NK-92 treated with Interleukin-12 subunit alpha and Interleukin-12 subunit beta, amount 100 ng/mL, for 24 hours (cell line): Measurements from ENCODE around the gene PAK1.

Experiments used
- DNase-seq: peaks from one replicate; lab custom pipeline; 2025; lab: John Stamatoyannopoulos, UW

Gene PAK1

GRCh38 chr11:77474684-77475060, 778 bp upstream of the PAK1 start:
- DNase-seq = no peak

DNA sequence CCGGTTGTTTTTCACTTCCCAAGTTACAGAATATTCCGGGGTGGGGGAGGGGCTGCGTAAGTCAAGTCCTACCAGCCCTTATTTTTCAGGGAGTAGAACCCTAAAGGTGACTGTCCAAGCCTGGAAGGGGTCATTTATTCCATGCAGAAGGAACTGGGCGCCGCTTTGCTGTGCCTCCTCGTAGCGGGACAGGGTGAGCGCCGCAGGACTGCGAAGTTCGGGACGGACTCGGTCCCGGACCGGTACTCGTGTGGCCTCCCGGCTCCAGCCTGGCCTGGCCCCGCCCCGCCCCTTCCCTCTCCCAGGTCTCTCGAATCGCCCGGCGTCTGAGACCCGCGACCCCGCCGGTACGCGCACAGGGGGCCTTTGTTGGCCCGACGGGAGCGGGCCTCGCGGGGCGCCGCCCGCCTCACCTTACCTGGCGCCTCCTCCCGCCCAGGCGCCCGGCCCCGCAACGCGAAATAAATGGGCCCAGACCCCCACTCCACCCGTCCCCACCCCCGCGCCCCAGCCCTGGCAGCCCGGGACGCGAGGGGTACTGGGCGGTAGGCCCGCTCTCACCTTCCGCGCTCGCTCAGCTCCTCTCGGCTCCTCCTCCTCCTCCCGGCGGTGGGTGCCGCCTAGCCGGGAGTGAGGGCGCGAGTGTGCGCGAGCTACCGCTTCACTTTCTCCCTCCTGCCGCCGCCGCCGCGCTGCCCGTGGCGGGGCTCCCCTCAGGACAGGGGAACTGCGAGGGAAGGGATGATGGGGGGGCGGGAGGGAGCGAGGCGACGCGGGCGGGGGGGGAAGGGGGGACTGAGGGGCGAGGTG, 698 bp downstream of the PAK1 start:
- no peak for DNase-seq

DNA sequence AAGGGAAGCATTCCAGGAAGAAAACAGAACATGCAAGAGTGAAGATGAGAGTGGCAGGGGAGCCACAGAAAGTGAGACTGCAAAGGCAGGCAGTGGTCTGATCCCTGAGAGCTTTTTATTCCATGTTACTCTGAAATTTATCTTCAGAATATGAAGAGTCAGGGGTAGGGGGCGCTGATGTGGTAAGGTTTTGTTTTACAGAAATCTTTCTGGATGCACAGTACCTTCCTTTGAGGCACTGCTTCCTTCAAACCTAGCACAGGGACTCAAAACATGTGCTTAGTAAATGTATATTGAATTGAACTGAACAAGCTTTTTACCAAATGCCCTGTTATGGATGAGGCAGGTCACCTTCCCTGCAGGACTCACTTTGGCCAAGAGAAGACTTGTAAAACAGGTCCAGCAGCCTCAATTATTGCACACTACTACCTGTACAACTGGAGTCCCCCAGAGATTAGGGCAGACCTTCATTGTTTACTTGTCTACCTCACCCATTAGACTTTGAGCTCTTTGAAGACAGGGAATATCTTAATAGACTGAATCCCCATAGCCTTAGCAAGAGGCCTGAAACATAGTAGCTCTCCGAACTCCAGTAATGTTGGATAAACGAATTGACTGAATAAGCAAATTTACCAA, 2.2 kb downstream of the PAK1 start:
- no peak for DNase-seq

GRCh38 chr11:77470971-77471370, 2.9 kb downstream of the PAK1 start:
- no peak for DNase-seq

DNA sequence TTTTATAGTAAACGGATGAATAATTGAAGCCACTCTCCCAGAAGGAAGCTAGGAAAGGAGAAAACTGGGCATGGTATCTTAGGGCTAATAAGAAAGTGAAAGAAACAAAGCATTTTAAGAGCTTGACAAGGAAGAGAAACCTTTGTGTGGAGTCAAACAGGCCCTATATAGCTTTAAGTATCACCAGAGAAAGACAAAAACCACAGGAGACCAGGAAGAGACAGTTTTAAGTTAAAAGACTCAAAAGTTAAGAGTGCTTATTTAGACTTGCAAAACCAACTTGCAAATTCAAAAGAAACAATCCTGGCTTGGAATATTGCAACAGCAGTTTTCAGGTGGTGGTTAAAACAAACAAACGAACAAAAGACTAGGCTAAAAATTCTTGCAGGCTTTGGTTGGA, 3.4 kb downstream of the PAK1 start:
- DNase-seq = no peak

DNA sequence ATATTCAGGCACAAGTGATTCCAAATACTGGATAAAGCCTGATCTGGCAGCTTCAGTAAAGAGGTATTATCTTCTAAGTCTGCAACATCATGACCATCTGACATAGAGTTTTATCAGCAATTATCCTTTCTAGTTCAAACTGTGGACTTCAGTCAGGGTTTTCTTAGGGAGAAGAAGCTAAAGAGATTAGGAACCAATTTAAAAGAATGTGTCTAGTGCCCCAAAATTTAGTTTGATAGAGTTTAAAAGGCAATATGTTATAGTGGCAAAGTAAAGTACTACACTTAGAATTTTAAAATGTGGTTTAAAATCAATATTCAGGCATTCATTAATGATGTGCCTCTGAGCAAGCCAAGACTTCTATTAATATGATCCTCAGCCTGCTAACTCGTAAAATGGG, 5.4 kb downstream of the PAK1 start:
- no peak for DNase-seq

DNA sequence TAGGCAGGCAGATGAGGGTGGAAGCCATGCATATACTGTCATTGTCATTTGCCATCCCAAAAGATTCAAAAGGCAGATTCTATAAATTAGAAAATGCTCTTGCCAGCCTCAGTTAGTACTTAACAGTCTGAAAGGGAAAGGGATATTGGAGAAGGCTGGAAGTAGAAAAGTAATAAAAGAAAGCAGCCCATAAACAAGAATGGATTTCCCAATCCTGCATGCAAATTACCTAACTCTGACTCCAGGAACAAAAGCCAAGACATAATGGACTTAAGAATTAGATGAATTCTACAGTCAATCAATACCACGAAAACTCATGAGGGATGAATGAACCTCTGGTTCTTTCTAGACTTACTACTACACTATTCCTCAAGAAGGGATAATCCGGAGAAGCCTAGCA, 5.9 kb downstream of the PAK1 start:
- no peak for DNase-seq

DNA sequence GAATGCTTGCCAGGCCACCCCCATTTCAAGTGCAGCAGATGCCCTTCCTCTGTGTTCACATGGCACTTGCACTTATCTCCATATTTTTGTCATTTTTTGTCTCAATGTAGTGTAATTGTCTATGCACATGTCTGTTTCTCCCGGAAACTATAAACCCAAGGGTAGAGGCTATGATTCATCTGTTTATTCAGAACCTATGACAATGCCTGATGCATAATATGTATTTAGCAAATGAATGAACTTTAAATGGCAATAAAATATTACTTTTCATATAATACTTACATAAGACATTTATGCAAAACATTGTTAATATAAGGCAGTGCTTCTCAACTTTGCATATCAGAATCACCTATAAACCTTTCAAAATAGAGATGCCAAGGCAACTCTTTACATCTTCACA, 6.7 kb downstream of the PAK1 start:
- DNase-seq = no peak

DNA sequence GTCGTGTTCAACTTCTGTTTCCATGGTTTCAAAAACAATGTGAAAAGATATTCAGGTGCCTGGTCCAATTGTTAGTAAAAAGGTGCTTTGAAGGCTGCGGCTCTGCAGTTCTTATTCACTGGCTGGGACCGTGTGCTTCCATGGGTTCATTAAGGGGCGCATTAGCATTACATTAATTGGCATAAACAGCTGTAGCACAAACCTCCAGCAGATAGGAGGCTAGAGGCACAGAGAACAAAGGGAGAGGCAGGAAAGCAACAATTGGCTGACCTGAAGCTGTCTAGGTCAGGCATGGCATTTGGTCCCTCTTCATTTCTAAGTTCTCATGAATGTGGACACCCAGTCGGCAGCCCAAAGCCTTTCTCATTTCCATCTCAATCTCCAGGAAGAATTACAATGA, 16.6 kb downstream of the PAK1 start:
- no peak for DNase-seq

- no peak for DNase-seq
Measured at GRCh38 chr11:77455740-77456139, 18.2 kb downstream of the PAK1 start.

- DNase-seq = no peak
Measured at GRCh38 chr11:77454867-77455655, 18.8 kb downstream of the PAK1 start.

- DNase-seq = no peak
Measured at GRCh38 chr11:77450227-77450626, 23.7 kb downstream of the PAK1 start.

DNA sequence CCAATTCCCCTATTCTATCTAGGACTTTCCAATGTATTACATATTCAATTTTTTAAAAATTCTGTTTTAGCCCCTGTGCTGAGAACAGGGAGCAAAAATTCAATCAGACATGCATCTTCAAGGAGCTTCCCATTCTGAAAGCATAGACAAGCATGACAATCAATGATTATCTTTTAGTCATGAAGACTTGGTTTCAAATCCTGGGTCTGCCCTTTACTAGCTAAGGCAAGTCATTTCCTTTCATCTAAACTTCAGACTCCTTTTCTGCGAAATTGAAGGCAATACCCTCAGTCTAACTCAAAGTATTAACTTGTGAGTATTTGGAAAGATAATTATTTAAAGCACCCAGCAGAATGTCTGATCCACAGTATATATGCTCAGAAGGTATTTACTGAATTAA, 24.1 kb downstream of the PAK1 start:
- DNase-seq = no peak

DNA sequence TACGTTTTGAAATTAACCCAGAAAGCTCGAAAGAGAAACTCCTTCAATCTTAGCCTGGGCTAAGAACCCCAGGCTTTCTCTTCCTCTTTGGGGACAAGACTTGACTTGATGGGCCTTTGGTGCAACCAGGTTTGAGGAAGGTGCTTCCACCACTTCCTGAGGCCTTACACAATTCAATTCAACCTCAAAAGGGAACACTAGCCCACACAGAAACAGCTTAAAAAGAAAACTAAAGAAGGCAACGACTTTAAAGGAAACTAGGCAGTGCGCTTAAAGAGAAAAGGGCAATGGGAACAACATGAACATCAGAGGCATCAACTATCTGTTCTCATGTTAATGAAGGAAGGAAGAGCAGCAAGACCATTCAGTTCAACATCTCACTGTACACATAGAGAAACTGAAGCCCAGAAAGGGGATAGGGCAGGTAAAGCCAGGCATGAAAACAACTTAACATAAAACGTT, 24.8 kb downstream of the PAK1 start:
- DNase-seq = no peak

DNA sequence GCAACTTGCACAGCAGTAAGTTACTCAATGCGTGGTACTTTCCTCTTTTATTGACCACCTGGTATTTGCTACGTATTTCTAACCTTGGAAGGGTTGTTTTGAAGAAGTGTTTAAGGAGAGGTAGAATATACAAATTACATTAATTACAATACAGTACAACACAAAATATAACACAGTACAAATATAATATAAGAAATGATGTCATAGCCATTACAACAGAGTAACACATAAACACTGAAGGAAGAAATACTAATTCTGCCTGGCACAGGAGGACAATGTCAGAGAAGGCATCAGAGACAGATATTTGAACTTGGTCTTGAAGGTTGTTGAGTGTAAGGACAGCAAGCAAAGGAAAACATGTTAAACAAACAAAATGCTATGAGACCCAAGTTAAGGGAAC, 25.6 kb downstream of the PAK1 start:
- DNase-seq = no peak

- DNase-seq = no peak
Measured at GRCh38 chr11:77446911-77447629, 26.8 kb downstream of the PAK1 start.

DNA sequence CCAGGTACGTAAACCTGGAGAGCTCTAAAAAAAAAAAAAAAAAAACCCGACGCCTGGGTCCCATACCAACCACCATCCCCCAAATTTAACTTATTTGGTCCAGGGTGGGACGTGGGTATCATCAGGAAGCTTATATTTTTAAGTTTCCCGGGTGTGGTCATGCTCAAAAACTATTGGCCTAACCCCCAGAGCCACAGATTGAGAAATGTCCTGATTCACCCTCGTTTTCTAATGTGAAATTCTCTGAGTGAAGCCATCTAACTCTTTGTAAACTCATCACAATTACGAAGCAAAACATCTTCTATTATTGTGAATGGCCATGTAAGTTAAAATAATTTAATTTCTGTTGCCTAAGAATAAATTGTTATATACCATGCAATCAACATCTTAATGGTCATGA, 29.6 kb downstream of the PAK1 start:
- DNase-seq = no peak

DNA sequence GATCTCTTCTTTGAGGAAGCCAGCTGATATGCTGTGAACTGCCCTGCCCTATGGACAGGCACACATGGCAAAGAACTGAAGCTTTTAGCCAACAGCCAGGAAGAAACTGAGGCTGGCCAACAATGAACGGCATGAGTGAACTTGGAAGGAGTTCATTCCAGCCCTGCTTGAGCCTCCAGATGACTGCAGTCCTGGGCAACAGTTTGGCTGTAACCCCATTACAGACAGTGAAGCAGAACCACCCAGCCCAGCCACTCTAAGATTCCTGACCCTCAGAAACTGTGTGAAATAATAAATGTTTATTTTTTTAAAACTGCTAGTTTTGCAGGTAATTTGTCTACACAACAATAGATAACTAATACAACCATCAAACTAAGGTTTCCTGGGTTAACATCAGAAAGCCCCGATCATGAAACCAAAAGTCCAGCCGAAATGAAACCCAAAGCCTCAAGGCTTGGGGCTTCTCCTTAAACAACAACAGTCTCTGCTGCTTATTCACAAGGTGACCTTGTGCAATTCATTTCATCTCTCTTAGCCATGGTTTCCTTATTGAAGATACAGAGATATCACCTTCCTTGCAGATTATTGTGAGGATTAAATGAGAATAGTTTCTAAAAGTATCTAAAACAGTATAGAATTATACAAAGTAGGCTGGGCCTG, 31.4 kb downstream of the PAK1 start:
- no peak for DNase-seq

DNA sequence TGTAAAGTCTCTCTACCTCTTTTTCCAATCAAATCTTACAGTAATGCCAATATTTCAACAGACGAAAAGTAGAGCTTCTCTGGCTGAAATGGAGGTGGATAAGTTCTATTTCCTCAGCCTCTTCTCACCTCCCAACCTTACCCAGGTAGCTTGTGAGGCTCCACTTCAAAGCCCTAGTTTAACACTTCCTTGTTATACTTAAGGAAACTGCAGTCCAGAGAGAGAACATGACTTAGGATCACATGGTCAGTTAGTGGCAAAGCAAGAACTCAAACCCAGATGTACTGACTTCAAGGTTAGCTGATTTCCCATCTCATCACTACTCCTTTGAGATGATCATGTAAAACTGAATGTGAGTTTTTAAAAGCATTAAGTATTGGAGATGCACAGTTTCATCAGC, 32.5 kb downstream of the PAK1 start:
- DNase-seq = no peak

DNA sequence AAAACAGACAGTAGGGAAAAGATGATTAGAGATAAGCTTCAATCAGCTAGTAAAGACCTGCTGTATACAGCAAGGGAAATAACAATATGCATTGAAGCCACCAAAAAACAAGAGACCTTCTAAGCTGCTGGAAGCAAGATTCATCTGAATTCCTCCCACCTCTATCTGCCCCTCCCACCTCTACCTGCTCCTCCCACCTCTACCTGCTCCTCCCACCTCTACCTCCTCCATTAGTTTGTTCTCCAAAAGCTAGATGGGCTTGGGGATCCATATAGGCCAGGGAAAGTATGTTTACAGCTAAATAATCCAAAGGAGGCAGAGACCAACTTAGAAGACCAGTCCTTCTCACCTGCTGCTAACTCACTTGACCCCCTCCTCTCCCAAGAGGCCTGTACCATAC, 33.2 kb downstream of the PAK1 start:
- DNase-seq = no peak

DNA sequence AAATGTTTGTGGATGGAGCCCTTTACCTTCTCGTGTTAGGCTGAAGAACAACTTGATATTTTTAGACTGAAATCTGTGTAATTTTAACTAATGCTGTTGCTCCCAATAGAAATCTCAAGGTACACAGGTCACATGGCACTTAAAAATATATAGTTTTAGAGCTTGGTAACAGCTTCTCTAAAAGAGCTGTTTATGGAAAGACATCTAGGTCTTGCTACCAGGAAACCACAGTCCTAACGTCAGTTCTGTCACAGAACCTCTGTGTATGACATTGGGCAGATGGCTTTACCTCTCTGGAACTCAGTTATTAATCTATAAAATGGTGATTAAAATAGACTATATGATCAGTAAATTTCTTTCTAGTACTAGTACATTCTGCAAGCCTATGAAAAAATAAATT, 35.4 kb downstream of the PAK1 start:
- no peak for DNase-seq

- DNase-seq = no peak
Measured at GRCh38 chr11:77436969-77437368, 36.9 kb downstream of the PAK1 start.
